GM19467 (cell line): ENCODE results near the gene KLK2.
"Not testable (repeated sequence)": the region's sequence is repeated elsewhere in the genome, so short reads cannot be mapped to it uniquely, and the experiment has no call there.

Source experiments
- ATAC-seq: cut with Tn5 transposase; IDR thresholded peaks from one replicate; pipeline ENCODE4 v1.9.1; 2021; ENCODE audit warnings: mild to moderate bottlenecking, moderate library complexity; ENCODE audit not compliant: unreplicated experiment

Gene KLK2

GRCh38 chr19:50891253-50891625, 18.0 kb downstream of the KLK2 start:
- no peak for ATAC-seq

GRCh38 chr19:50893047-50893736, 20.0 kb downstream of the KLK2 start:
- no peak for ATAC-seq

DNA sequence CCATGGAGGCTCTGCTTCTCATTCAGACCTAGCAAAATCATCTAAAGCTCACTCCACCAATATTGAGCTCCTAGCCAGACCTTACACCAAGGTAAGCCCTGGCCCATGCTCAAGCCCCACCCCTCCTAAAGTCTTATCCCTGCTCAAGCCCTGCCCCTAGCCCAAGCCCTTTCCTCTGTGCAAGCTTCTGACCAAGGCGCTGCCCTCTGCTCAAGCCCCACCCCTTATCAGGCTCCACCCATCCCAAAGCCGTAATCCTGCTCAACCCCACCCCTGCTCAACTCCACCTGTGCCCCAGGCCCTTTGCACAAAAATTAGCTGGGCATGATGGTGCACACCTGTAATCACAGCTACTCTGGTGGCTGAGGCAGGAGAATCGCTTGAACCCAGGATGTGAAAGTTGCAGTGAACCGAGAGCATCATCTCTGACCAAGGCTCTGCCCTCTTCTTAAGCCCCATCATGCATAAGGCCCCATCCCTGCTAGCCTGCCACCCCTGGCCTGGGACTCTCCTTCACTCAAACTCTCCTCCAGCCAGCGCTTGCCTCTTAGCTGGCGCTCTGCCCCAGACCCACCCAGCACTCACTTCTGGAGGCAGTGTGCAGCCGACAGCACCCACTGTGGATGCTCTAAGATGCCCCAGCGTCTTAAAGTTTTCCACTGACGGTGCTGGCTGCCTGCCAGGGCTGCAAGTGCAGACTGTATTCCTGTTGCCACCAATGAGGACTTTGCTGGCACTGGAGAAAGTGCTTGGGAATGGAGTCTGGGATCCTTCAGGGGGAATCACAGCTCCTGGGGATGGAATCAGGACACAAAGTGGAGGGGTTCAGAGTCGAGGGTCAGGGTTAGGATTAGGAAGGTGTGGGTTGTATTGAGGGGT, 21.5 kb downstream of the KLK2 start:
- ATAC-seq, result no peak

DNA sequence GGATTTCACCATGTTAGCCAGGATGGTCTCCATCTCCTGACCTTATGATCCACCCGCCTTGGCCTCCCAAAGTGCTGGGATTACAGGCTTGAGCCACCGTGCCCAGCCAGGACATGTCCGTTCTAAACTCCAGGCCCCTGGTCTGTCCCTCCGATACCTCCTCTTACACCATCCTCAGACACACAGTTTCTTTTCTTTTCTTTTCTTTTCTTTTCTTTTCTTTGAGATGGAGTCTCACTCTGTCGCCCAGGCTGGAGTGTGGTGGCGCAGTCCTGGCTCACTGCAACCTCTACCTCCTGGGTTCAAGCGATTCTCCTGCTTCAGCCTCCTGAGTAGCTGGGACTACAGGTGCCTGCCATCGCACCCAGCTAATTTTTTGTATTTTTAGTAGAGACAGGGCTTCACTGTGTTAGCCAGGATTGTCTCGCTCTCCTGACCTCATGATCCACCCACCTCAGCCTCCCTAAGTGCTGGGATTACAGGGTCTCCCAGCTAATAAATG, 22.9 kb downstream of the KLK2 start:
- not testable (repeated sequence) for ATAC-seq

DNA sequence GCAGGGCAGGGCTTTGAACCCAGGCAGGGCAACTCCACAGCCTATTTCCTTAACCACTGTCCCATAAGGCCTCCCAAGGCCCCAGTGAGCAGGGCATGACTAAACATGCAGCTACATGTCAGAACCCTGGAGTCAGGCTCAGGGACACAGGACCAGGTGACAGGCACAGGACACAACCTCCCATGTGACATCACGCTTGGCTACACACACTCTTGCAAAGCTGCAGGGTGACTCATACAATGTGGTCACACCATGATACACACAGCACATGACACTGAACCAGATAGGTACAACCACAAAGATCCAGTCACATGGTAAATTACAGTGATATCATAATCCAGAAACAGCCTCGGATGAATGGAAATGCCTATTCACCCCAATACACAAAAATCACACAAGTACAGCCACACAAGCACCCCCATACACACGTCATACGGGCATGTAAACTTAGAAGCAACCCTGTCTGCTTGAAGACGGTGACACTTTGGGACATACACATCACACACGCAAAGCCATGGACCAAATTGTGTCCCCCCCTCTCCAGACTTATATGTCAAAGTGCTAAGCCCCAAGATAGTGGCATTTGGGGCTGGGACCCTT, 23.5 kb downstream of the KLK2 start:
- ATAC-seq, result peak; percentile 84

GRCh38 chr19:50897191-50897607, 24.0 kb downstream of the KLK2 start:
- ATAC-seq, result peak; percentile 9

DNA sequence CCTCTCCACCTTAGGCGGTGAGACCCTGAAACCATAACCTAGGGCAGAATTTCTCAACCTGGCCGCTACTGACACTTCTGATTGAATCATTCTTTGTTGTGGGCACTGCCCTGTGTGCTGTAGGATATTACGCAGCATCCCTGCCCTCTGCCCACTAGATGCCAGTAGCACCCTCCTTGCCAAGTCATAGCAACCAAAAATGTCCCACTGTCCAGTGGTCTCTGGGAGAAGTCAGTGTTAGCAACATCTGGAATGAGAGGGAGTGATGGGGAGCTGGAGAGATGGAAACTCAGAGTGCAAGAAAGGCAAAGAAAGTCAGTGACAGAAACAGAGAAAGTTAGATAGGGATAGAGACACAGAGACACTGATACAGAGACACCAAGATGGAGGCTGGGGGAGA, 24.4 kb downstream of the KLK2 start:
- ATAC-seq, result no peak

DNA sequence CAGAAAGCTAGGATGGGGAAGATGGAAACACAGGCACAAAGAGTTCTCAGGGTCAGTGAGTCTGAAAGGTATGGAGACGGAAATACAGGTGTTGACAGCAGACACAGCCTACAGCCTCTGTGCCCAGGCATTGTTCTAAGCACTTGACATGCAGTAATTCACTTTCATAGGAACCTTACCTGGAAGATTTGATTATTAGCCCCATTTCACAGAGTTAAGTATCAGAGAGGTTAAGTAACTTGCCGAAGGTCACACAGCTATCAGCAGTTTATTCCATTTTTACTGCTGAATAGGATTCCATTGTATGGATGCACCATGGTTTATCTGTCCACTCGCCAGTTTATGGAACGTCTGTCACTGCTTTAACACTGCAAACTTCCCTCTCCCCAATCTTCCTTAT, 24.8 kb downstream of the KLK2 start:
- ATAC-seq, result no peak

DNA sequence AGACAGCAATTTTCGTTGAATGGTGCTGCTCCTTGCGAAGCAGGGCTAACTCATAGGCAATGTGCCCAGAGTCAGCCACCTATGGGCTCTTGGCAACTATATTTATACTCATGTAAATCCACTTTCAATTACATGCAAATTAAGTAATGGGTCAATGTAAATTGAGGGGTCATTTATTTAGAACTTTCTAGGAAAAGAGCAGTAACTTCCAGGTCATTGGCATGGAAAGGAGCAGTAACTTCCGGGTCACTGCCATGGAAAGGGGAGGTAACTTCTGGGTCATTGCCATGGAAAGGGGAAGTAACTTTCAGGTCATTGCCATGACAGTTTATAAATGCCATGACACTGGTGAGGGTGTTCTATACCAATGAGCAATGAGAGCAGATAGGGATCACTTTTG, 26.3 kb downstream of the KLK2 start:
- no peak for ATAC-seq

- ATAC-seq, result no peak
Measured at GRCh38 chr19:50902640-50903039, 29.4 kb downstream of the KLK2 start.

GRCh38 chr19:50906217-50906616, 33.0 kb downstream of the KLK2 start:
- ATAC-seq, result no peak

DNA sequence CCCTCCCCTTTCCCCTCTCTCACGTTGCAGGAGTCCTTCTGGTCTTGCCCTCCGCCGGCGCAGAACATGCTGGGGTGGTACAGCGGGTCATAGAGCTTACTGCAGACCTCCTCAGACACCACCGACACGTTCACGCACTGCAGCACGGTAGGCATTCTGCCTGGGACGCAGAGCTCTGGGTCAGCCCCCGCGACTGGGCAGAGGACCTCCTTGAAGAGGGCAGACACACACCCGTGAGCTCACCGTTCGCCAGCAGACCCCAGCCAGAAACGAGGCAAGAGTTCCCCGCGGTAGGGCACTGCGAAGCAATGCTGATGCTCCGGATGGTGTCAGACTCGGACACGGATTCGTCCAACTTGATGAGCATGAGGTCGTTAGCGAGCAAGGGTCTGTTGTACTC, 35.1 kb downstream of the KLK2 start:
- ATAC-seq, result no peak

DNA sequence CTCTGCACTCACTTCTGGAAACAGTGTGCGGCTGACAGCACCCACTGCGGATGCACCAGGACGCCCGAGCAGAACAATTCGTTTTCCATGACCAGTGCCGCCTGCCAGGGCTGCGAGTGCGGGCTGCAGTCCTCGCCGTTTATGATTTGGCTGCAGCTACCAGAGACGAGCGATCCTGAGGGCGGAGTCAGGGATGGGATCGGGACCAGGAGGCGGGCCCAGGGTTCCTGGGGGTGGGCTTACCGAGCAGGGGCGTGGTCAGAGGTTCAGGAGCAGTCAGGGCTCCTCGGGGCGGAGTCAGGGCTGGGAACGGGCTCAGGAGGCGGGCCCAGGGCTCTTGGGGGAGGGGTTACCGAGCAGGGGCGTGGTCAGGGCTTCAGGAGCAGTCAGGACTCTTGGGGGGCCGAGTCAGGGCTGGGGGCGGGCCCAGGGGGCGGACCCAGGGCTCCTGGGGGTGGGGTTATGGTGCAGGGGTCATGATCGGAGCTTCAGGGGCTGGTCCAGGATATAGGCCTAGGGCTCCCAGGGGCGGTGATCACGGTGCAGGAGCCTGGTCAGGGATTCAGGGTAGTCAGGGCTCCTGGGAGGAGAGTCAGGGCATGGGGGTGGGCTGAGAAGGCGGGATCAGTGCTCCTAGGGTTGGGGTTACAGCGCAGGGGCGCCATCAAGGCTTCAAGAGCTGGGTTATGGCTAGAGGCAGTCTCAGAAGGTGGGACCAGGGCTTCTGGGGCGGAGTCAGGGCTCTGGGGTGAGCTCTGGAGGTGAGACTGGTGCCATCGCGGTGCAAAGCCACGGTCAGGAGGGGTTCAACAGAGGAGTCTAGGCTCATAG, 36.2 kb downstream of the KLK2 start:
- ATAC-seq, result no peak

GRCh38 chr19:50910722-50911121, 37.5 kb downstream of the KLK2 start:
- ATAC-seq, result no peak

DNA sequence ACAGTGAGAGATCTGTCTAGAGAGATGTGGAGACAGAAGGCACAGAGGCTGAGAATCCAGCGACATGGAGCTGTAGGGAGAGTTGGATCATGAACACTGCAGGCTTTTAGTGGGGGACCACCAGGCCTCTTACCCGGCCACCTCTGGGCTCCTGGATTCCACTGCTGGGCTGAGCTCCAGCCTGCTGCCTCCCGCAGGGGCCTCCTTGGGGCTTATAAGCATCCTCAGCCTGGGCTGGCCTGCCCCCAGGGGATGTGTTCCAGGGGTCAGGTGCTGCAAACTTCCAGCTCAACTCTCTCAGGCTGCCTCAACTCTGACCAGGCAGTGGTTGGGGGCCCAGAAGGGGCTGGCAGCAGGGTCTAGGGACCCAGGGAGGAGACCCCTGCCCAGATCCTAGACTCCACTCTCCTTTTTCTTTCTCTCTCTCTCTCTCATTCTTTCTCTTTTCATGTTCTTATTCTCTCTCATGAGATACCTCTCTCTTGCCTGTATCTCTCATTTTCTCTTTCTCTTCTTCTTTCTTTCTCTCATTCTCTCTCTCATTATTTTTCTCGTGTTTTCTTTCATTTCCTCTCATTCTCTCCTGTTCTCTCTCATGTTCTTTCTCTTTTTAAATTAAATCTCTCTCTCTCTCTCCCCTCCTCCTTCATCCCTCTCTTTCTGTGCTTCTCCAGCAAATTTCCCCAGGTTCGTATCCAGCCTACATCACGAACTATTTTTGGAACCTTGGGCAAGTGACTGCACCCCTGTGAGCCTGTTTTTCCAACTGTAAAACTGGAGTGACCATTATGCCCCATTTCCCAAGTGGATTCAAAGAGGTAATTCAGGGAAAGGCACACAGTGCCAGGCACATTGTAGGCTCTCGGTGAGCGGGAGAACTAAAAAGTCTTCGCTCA, 38.2 kb downstream of the KLK2 start, which contains the start of gene KLK4:
Gene KLK4 (minus strand): TSS at position 190 of the 896 bp plus-strand sequence. CDS start 657 bp downstream, outside the sequence.
- ATAC-seq, result no peak

DNA sequence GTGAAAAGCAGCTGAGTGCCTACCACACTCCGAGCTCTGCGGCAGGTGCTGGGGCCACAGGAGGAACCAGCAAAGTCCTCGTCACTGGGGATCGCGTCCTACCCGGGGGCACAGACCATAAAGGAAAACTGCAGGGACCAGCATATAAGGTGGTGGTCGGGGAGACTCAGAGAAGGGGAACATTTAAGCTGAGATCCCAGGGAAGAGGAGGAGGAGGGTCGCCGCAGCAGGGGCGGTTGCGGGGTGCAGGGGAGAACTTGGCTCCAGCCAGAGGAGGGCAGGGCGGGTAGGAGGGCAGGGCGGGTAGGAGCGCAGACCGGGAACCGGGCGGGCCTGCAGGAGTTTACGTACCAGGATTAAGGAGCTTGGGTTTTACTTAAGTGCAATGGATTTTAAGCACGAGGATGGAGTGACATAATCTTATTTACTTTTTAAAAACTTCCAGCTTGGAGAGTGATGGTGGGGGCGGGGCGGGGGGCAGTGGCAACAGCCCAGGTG, 38.9 kb downstream of the KLK2 start:
- no peak for ATAC-seq

DNA sequence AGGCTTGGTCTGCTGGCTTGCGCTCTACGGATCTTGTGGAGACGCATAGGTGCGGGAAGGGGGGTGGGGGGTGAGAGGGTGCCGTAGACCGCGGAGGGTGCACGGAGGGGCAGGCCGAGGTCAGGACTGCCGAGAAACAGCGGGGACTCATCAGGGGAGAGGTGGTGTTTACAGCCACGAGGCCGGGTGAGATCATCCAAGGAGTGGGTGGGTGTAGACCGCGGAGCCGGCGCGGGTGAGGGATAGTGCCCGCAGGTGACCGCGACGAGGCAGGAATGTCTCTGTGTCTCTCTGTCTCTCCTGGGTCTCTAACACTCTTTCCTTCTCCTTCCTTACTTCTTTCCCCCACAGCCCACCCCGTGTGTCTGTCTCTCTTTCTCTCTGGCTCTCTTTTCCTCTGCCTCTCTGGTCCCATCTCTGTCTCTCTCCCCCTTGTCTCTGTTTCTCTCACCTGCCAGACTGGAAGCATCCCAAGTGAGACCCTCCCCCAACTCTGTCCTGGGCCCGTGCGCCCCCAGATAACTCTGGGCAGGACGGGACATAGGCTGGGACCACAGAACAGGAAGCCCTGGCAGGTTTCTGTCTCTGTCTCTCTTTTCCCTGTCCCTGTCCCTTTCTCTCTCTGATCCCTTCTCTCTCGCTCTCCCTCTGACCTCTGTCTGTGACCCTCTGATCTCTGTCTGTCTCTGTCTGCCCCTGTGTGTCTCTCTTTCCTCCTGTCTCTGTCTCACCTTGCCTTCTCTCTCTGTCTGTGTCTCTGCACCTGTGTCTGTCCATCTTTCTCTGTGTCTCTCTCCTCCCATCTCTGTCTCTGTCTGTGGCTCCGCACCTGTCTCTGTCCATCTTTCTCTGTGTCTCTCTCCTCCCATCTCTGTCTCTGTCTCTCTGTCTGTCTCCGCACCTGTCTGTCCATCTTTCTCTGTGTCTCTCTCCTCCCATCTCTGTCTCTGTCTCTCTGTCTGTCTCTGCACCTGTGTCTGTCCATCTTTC, 39.8 kb downstream of the KLK2 start:
- ATAC-seq, result no peak

GRCh38 chr19:50916069-50916468, 42.8 kb downstream of the KLK2 start:
- ATAC-seq, result no peak
